GM18505 (cell line): ENCODE data around the gene NAGS.
"Not testable (repeated sequence)": the region's sequence is repeated elsewhere in the genome, so short reads cannot be mapped to it uniquely, and the experiment has no call there.

Experiments used
- ATAC-seq: cut with Tn5 transposase; IDR thresholded peaks from one replicate; pipeline ENCODE4 v1.9.1; 2021; ENCODE audit not compliant: unreplicated experiment
- POLR2A ChIP-seq: IDR thresholded peaks from 4 replicates; pipeline ENCODE4 v1.6.1; 2011; ENCODE audit warnings: borderline replicate concordance; ENCODE audit not compliant: insufficient read depth, insufficient read length; ENCODE audit errors: extremely low read depth

NAGS gene, protein sequence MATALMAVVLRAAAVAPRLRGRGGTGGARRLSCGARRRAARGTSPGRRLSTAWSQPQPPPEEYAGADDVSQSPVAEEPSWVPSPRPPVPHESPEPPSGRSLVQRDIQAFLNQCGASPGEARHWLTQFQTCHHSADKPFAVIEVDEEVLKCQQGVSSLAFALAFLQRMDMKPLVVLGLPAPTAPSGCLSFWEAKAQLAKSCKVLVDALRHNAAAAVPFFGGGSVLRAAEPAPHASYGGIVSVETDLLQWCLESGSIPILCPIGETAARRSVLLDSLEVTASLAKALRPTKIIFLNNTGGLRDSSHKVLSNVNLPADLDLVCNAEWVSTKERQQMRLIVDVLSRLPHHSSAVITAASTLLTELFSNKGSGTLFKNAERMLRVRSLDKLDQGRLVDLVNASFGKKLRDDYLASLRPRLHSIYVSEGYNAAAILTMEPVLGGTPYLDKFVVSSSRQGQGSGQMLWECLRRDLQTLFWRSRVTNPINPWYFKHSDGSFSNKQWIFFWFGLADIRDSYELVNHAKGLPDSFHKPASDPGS

DNA sequence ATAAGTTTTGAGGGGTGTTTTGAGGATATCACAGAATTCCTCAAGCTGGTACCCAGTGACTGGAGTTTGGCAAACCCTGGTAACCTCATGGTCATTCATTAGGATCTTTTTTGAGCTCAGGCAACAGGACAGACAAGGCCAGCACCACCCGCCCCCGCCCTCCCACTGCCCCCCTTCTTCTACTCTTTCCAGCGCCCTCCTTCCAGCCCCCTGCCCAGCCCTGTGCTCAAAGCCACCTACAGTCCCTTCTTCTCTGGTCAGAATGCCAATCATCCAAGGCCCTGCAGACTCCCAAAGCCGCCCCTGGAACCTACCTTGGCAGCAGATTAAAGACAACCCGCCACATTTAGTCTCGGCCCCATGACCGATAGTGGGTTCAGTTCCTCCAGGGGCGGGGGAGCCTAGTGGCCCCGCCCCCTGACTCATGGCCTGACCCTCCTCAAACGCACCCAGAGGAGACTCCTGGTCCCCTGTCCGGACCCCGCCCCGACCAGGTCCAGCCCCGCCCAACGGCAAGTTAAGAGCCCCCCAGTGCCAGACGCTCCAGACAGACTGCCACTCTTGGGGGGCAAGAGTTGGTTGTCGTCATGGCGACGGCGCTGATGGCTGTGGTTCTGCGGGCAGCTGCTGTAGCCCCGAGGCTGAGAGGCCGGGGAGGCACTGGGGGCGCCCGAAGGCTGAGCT lies at the start of gene NAGS:
Gene NAGS, plus strand, starts transcription at position 546 of the 684 bp plus-strand sequence. Its CDS starts 42 bp downstream, at position 588.
- no peak for TF ChIP-seq POLR2A
- ATAC-seq, result no peak

DNA sequence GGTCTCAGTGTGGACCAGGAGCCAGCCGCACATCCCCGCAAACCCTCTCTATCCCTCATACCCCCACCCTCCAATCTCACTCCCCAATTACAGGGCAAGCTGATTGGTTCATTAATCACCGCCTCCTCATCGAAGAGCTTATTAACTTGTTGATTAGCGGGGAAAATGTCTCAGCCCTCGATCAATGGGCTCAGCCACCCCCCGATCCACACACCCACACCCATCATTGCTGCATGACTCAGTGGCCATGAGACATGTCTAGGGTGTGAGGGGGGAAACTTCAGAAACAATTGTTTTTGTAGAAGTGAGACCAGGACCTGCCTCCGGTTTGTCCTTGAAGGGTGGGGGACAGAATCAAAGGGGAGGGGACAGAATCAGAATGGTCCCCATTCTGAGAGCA lies 48.2 kb upstream of the NAGS start:
- TF ChIP-seq POLR2A, result no peak

DNA sequence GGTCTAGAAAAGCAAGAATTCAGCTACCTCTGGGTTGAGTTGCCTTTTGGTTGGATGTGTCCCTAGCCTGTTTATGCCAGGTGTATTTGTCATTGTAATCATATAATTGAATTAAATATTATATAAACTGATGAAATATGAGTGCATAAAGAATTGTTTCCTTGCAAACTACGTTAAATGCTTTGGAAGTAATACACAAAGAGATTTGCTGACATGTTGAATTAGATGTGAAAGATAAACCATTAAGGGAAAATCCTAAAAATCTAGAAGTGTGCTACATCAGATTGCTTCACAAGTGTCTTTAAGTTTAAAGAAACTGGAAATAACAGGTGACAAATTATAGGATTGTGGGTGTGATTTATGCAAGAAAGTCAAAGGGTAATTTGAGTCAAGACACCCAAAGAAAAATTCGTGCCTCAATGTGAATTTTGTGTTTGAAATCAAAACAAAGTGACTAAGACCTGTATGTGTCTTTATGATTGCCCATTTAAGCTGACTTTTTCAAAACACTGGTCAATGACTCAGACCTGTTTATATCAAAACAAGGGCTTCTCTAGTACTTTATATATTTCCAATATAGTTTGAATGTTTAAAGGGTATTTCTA lies 45.6 kb upstream of the NAGS start:
- TF ChIP-seq POLR2A, result no peak
- no peak for ATAC-seq

More for the DNA sequence above, 48.2 kb upstream of the NAGS start:
- no peak for ATAC-seq

DNA sequence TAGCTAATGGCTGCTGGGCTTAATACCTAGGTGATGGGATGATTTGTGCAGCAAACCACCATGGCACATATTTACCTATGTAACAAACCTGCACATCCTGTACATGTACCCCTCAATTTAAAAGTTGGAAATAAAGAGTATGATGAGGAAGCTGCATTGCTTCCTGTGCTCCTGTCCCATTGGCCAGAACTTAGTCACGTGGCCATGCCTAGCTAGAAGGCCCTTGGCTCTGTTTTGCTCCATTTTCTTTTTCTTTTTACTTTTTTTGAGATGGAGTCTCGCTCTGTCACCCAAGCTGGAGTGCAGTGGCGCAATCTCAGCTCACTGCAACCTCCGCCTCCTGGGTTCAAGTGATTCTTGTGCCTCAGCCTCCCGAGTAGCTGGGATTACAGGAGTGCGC lies 43.1 kb upstream of the NAGS start:
- ATAC-seq, result not testable (repeated sequence)

DNA sequence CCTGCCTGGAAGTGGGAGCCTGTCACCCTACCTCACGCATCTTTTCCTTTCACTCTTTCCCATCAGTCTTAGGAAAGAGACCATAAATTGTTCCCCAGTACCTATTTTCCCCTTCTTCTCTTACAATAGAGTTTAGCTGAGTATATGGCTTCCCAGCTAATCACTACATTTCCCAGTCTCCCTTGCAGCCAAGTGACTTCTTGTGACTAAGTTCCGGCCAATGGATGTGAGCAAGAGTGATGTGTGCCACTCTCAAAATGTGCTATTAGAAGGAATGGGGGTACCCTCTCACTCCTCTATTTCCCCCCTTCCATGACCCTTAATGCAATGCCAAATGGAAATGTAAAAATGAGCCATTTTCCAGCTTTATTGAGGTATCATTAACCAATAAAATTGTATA lies 42.5 kb upstream of the NAGS start:
- no peak for TF ChIP-seq POLR2A
- no peak for ATAC-seq

DNA sequence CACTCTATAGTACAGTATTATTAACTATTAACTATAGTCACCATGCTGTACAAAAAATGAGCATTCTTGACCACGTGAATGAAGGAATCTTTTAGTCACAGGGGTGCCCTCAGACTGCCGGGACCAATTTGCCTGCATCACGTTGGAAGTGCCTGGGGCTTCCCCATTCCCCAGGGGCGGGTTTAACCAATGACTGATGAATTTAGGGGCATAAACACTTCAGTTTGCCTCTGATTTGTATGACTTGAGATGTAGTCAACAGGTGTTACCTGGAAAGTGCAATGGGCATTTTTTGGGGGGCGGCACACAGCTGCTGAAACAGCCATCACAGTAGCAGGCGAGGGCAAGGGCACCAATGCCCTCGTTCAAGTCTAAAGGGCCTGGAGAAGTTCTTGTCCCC lies 41.9 kb upstream of the NAGS start:
- no peak for TF ChIP-seq POLR2A
- ATAC-seq, result no peak

DNA sequence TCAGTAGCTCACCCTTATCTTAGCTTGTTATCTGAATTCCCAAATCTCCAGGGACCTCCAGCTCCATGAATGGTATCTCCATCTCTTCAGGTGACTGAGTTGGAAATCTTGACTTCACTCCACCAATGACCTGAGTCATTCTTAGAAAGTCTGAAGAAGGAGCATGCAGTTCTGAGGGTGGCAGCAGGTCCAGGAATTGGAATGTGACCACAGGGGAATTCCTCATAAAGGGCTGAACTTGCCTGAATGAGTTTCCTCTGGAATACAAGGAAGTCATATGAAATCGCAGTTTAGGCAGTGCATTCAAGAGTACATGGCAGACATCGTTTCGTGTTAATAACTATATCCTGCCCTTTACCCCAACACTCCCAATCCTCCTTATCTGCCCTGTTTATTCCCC lies 38.1 kb upstream of the NAGS start:
- no peak for ATAC-seq

DNA sequence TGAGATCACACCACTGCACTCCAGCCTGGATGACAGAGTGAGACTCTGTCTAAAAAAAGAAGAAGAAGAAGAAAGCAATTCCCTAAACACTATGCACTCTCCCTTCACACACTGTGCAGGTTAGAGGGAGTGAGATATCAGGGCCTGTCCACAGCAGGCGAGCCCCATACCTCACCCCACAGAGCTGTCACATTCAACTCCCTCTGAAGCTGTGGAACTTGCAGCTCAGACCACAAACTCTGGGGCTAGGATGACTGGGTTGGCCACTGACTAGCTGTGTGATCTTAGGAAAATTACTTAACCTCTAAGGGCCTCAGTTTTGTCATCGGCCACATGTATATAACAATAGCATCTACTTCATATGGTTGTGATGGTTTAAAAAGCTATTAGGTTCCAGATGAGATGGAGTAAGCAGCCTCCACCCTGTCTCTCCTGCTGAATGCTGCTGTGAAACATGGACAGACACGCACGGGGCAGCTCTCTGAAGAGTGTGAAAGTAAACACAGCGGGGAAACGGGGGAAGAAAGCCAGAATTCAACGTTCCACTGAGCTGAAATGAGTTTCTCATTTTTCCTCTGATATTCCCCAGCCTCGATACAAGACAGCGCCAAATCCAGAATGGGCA lies 37.1 kb upstream of the NAGS start:
- no peak for TF ChIP-seq POLR2A
- no peak for ATAC-seq

More for the DNA sequence above, 38.1 kb upstream of the NAGS start:
- no peak for TF ChIP-seq POLR2A

DNA sequence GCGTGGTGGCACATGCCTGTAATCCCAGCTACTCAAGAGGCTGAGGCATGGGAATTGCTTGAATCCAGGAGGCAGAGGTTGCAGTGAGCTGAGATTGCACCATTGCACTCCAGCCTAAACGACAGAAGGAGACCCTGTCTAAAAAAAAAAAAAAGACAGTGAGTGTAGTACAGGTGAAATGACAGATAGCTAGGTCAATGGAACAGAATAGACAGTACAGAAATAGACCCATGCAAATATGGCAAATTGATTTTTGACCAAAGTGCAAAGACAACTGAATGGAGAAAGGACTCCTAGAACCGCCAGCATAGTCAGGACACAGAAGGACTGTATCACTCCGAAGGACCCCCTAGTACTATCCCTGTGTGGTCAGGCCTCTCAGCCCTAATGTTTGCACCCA lies 34.1 kb upstream of the NAGS start:
- no peak for ATAC-seq
- TF ChIP-seq POLR2A, result no peak

DNA sequence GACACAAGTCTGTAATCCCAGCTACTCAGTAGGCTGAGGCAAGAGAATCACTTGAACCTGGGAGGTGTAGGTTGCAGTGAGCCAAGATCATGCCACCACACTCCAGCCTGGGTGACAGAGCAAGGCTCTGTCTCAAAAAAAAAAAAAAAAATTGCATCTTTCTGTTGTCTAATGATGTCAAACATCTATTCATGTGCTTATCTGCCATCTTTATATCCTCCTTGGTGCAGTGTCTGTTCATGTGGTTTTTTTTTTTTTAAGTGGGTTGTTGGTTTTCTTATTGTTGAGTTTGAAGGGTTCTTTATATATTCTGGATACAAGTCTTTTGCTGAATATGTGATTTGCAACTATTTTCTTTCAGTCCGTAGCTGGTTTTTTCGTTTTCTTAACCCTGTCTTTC lies 33.0 kb upstream of the NAGS start:
- ATAC-seq, result not testable (repeated sequence)

DNA sequence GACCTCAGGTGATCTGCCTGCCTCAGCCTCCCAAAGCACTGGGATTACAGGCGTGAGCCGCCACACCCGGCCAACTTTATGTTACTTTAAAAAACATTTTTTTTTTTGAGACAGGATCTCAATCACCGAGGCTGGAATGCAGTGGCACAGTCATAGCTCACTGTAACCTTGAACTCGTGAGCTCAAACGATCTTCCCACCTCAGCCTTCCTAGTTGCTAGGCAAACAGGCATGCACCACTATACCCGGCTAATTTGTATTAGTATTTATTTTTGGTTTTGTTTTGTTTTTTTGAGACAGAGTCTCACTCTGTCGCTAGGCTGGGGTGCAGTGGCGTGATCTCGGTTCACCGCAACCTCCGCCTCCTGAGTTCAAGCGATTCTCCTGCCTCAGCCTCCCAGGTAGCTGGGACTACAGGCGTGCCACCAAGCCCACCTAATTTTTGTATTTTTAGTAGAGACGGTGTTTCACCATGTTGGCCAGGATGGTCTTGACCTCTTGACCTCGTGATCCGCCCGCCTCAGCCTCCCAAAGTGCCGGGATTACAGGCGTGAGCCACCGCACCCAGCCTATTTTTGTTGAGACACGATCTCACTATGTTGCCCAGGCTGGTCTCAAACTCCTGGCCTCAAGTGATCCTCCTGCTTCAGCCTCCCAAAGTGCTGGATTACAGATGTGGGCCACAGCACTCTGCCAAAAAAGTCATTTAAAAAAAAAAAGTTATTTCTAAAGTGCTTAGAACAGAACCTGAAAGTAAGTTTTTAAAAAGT lies 31.8 kb upstream of the NAGS start:
- not testable (repeated sequence) for ATAC-seq

DNA sequence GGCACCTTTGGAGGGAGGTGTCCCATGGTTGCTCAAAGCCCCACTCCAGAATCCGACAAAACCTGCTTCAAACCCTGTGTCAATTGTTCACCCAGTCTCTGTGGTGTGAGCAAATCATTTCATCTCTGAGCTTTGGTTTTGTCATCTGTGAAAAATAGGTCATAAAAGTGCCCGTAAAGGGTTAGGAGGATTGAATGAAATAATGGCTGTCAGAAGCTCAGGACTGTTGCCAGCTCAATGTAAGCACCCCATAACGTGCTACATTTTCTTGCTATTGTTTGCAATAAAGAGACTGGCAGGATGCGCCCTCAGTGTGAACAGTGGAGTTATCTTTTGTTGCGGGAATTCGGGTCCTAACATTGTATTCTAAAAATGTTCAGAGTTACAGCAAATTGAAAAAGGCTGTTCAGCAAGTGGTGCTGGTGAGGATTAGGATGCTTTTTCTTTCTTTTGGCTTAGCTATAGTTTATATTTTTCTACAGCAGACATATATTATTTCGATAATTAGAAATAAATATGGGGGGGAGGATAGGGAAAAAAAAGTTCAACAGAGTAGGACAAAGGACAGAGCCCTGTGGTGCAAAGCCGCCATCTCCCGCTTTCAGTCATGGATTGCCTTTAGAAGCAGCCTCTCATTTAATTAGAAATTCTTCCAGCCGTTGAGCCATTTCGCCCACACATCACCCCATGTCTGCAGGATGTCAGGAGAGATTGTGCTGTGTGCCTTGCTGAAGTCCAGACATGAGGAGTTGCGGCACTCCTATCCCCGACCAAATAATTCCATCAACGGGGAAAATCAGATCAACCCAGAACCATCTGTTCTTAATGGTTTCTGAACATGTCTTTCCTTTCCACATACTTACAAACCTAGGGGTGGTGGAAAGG lies 29.8 kb upstream of the NAGS start:
- no peak for ATAC-seq
- TF ChIP-seq POLR2A, result no peak
